Activated CD8-positive, alpha-beta memory T cell treated with anti-CD3 and anti-CD28 coated beads for 1 hour (primary cell): ENCODE data around the gene SEC11A.
"Not testable (repeated sequence)": the region's sequence is repeated elsewhere in the genome, so short reads cannot be mapped to it uniquely, and the experiment has no call there.

Source experiments
- DNase-seq, 2 donors: peaks; one replicate each; pipeline ENCODE4 v3.0.0-alpha.2; 2020; ENCODE audit warnings: low read depth in 1 of 2; ENCODE audit errors: extremely low read depth in 1 of 2

The SEC11A gene

GRCh38 chr15:84645496-84645895 lies 70.4 kb downstream of the SEC11A start:
- no peak for DNase-seq

DNA sequence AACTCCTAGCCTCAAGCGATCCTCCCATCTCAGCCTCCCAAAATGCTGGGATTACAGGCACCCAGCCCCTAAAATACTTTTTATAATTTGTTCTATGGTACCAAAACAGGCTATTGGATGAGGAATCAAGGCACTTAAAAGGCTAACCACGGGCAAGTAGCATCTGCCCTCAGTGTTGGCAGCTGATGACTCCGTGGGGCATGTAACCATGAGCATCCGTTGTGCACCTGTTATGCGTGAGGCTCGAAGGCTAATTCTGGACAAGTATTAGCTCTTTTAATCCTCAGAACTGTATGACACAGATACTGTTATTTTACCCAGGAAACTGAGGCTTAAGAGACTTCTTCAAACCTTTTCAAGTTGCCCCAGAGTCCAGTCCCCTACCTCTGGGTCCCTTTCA lies 72.1 kb downstream of the SEC11A start:
- no peak for DNase-seq

- not testable (repeated sequence) for DNase-seq
Observed at GRCh38 chr15:84642640-84643039, 73.3 kb downstream of the SEC11A start.

GRCh38 chr15:84641871-84642270 lies 74.1 kb downstream of the SEC11A start:
- DNase-seq, result not testable (repeated sequence)

DNA sequence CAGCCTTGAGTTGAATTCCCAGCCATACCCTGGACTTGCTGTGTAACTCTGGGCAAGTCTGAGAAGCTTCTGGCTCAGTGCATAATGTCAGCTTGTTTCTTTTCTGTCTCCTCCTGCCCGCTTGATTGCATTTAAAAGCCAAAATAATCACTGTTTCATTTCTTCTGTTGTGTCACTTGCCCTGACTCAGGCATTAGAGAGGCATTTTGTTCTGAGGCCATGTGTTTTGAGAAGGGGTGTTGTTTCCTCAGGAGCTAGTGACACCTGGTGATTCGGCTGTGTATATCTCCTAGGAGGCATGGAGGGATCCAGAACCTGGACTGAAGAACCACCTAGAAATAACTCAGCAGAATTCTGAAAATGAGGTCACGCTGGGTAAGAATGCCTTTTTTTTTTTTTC lies 77.8 kb downstream of the SEC11A start:
- DNase-seq, result no peak

- DNase-seq, result no peak
Observed at GRCh38 chr15:84634228-84634837, 81.6 kb downstream of the SEC11A start.

DNA sequence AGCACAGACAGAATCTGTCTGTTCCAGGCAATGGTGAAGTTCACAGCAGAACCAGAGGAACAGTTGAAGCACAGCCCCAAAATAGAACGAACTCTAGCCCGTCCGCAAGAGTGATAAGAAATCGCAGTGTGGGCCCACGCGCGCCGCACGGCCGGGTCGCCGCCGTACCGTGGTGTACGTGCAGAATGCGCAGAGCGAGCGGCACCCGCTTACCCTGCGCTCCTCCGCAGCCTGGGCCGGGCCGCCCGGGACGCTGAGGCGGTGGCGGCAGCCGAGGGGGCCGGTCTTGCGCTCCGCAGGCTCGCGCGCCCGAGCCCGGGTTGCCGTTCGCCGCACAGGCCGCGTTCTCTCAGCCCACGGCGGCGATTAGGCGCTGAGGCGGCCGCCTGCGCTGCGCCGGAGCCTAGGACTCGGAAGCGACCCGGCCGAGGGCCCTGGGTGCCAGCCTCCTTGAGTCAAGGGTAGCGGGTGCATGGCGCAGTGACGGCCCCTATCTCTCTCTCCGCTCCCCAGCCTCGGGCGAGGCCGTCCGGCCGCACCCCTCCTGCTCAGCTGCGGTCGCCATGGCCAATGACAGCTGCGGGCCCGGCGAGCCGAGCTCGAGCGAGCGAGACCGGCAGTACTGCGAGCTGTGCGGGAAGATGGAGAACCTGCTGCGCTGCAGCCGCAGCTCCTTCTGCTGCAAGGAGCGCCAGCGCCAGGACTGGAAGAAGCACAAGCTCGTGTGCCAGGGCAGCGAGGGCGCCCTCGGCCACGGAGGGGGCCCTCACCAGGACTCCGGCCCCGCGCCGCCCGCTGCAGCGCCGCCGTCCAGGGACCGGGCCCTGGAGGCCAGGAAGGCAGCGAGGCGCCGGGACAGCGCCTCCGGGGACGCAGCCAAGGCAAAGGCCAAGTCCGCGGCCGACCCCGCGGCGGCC lies 82.4 kb downstream of the SEC11A start:
- DNase-seq, result peak; percentile 11 to 43

GRCh38 chr15:84631706-84632272 lies 84.2 kb downstream of the SEC11A start:
- no peak for DNase-seq

DNA sequence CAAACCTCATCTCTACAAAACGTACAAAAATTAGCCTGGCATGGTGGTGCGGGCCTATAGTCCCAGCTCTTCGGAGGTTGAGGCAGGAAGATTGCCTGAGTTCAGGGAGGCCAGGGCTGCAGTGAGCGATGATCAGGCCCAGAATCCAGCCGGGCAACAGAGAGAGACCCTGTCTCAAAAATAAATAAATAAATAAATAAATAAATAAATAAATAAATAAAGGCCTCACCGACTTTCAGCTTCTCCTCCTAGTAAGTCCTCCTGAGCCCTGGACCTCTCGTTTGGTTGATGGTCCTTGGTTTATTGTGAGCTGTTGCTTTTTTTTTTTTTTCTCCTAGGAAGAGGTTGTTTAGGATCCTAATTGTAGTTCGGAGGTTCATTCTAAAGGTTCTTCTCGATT lies 86.9 kb downstream of the SEC11A start:
- DNase-seq, result no peak

DNA sequence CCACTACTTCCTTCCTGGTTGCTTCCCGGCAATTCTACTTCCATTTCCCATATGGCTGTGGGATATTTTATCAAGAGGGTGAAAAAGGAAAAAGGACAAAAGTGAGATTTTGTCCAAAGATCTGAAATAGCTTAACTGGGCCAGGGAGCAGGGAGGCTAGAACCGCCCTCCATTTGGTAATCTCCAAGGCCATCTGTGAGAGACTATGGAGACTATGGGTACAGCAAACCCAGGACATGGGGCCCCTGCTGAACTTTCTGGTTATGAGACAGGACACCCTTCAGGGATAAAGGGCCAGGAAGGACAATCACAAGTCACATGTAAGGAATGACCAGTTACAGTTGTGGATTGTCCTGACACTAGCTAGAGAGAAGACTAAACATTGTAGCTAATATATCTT lies 90.8 kb downstream of the SEC11A start:
- no peak for DNase-seq

- no peak for DNase-seq
Observed at GRCh38 chr15:84624359-84624758, 91.6 kb downstream of the SEC11A start.

GRCh38 chr15:84621358-84621979 lies 94.5 kb downstream of the SEC11A start:
- DNase-seq, result no peak

DNA sequence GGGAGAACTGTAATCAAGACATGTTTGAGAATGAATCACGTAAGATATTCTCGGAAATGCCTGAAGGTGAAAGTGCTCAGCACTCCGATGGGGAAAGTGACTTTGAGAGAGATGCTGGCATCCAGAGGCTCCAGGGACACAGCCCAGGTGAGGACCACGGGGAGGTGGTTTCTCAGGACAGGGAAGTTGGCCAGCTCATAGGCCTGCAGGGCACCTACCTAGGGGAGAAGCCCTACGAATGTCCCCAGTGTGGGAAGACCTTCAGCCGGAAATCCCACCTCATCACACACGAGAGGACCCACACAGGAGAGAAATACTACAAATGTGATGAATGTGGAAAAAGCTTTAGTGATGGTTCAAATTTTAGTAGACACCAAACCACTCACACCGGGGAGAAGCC lies 95.3 kb downstream of the SEC11A start:
- no peak for DNase-seq
